MG63 (cell line): ENCODE measurements around the gene SFSWAP. TPM values are rescaled to one million over a fixed set of nuclear protein-coding genes. Genes with fewer than 3 reads are reported as not detected.
"Not testable (repeated sequence)": the region's sequence is repeated elsewhere in the genome, so short reads cannot be mapped to it uniquely, and the experiment has no call there.

Source experiments
- DNase-seq: peaks from one replicate; pipeline ENCODE4 v3.0.0-alpha.2; 2020
- H3K27me3 ChIP-seq: fragments of 250-450 bp; sonication (Bioruptor Pico); 2 replicates; pipeline ENCODE4 v1.5.1; 2020; ENCODE audit warnings: mild to moderate bottlenecking, moderate library complexity
- H3K36me3 ChIP-seq: fragments of 250-450 bp; sonication (Bioruptor Pico); 2 replicates; pipeline ENCODE4 v1.5.1; 2020; ENCODE audit warnings: mild to moderate bottlenecking, moderate library complexity
- H3K4me3 ChIP-seq: fragments of 250-450 bp; sonication (Bioruptor Pico); 2 replicates; pipeline ENCODE4 v1.5.1; 2020; ENCODE audit warnings: mild to moderate bottlenecking, moderate library complexity
- H3K9me3 ChIP-seq: fragments of 250-450 bp; sonication (Bioruptor Pico); 2 replicates; pipeline ENCODE4 v1.5.1; 2020; ENCODE audit warnings: mild to moderate bottlenecking, moderate library complexity
- total RNA-seq: library from RNA; depleted of rRNA; stranded (reverse); fragments of >200 nt; shearing (Covaris generic); gene quantifications from 2 replicates; pipeline ENCODE4 v1.2.3, GENCODE V29; 2014; ENCODE audit warnings: low replicate concordance; rRNA removed

SFSWAP gene
- total RNA-seq: 17.3 and 19.3 TPM in 2 replicates

- H3K27me3 ChIP-seq: no peaks in the 10 kb centered on the region
- peak; percentile 90 for DNase-seq
- H3K4me3 ChIP-seq: peak within 1 kb of the TSS; percentile 98
- peaks cover 34% of the 10 kb centered on the region for H3K36me3 ChIP-seq
- peaks cover 10% of the 10 kb centered on the region; the same call in 1 of the 2 replicates for H3K9me3 ChIP-seq
Measured at GRCh38 chr12:131710464-131711457, at the start of gene SFSWAP. Gene SFSWAP, plus strand, starts transcription at chr12:131711090. Its CDS starts 140 bp downstream, at chr12:131711230.

GRCh38 chr12:131661170-131661985 is 49.5 kb upstream of the SFSWAP start:
- not testable (repeated sequence) for DNase-seq

GRCh38 chr12:131661986-131662288 is 49.0 kb upstream of the SFSWAP start:
- H3K27me3 ChIP-seq, DNase-seq, H3K36me3 ChIP-seq, H3K4me3 ChIP-seq, H3K9me3 ChIP-seq: not testable (repeated sequence)

More at GRCh38 chr12:131661170-131661985, 49.5 kb upstream of the SFSWAP start:
- H3K36me3 ChIP-seq, H3K9me3 ChIP-seq, H3K4me3 ChIP-seq, H3K27me3 ChIP-seq: not testable (repeated sequence)

- not testable (repeated sequence) for DNase-seq, H3K36me3 ChIP-seq, H3K27me3 ChIP-seq, H3K9me3 ChIP-seq, H3K4me3 ChIP-seq
Measured at GRCh38 chr12:131662346-131662745, 48.5 kb upstream of the SFSWAP start.

- not testable (repeated sequence) for DNase-seq, H3K36me3 ChIP-seq, H3K9me3 ChIP-seq, H3K4me3 ChIP-seq
- peaks cover 14% of the 10 kb centered on the region for H3K27me3 ChIP-seq
Measured at GRCh38 chr12:131665666-131666065, 45.2 kb upstream of the SFSWAP start.

- not testable (repeated sequence) for H3K4me3 ChIP-seq, H3K36me3 ChIP-seq, DNase-seq, H3K9me3 ChIP-seq
- H3K27me3 ChIP-seq: peaks cover 23% of the 10 kb centered on the region
Measured at GRCh38 chr12:131666486-131666885, 44.4 kb upstream of the SFSWAP start.

- not testable (repeated sequence) for H3K4me3 ChIP-seq, H3K9me3 ChIP-seq, H3K36me3 ChIP-seq, DNase-seq
- peaks cover 23% of the 10 kb centered on the region for H3K27me3 ChIP-seq
Measured at GRCh38 chr12:131666978-131667601, 43.8 kb upstream of the SFSWAP start.

- DNase-seq: no peak
- H3K27me3 ChIP-seq: peaks cover 27% of the 10 kb centered on the region
- no peaks in the 10 kb centered on the region for H3K36me3 ChIP-seq
- no peak overlapping the region for H3K4me3 ChIP-seq
- no peaks in the 10 kb centered on the region for H3K9me3 ChIP-seq
Measured at GRCh38 chr12:131671276-131671675, 39.6 kb upstream of the SFSWAP start.

GRCh38 chr12:131671871-131672270 is 39.0 kb upstream of the SFSWAP start:
- Histone ChIP-seq H3K9me3 (no peaks in the 10 kb centered on the region), H3K4me3 (no peak overlapping the region), H3K27me3 (peaks cover 27% of the 10 kb centered on the region), H3K36me3 (no peaks in the 10 kb centered on the region)
- DNase-seq: no peak

- Histone ChIP-seq H3K4me3 (no peak overlapping the region), H3K9me3 (no peaks in the 10 kb centered on the region), H3K36me3 (no peaks in the 10 kb centered on the region), H3K27me3 (peaks cover 27% of the 10 kb centered on the region)
- no peak for DNase-seq
Measured at GRCh38 chr12:131672311-131672940, 38.5 kb upstream of the SFSWAP start.

- Histone ChIP-seq H3K36me3 (no peaks in the 10 kb centered on the region), H3K27me3 (peaks cover 24% of the 10 kb centered on the region), H3K9me3 (no peaks in the 10 kb centered on the region), H3K4me3 (no peak overlapping the region)
- no peak for DNase-seq
Measured at GRCh38 chr12:131672941-131673887, 37.7 kb upstream of the SFSWAP start.

- H3K36me3 ChIP-seq: no peaks in the 10 kb centered on the region
- peak; percentile 61 for DNase-seq
- peaks cover 27% of the 10 kb centered on the region for H3K27me3 ChIP-seq
- no peak overlapping the region for H3K4me3 ChIP-seq
- no peaks in the 10 kb centered on the region for H3K9me3 ChIP-seq
Measured at GRCh38 chr12:131673888-131674257, 37.0 kb upstream of the SFSWAP start.

- Histone ChIP-seq H3K27me3 (peaks cover 26% of the 10 kb centered on the region), H3K4me3 (no peak overlapping the region), H3K36me3 (no peaks in the 10 kb centered on the region), H3K9me3 (no peaks in the 10 kb centered on the region)
- DNase-seq: no peak
Measured at GRCh38 chr12:131674373-131674772, 36.5 kb upstream of the SFSWAP start.

- no peak overlapping the region for H3K4me3 ChIP-seq
- H3K9me3 ChIP-seq: no peaks in the 10 kb centered on the region
- peaks cover 19% of the 10 kb centered on the region for H3K27me3 ChIP-seq
- no peak for DNase-seq
- H3K36me3 ChIP-seq: no peaks in the 10 kb centered on the region
Measured at GRCh38 chr12:131675126-131676080, 35.5 kb upstream of the SFSWAP start.

GRCh38 chr12:131676544-131676943 is 34.3 kb upstream of the SFSWAP start:
- Histone ChIP-seq H3K36me3 (no peaks in the 10 kb centered on the region), H3K9me3 (no peaks in the 10 kb centered on the region), H3K4me3 (no peak overlapping the region), H3K27me3 (peaks cover 14% of the 10 kb centered on the region)
- DNase-seq: no peak
